GM23248 (cell line): ENCODE data around the gene KCTD1.

Experiments used
- EZH2 ChIP-seq: fragments of 200-600 bp; sonication (generic); IDR thresholded peaks from 2 replicates; pipeline ENCODE4 v1.6.1; 2018; ENCODE audit warnings: antibody characterized with exemption, mild to moderate bottlenecking; ENCODE audit not compliant: insufficient read depth, poor library complexity, severe bottlenecking
- EZH2phosphoT487 ChIP-seq: fragments of 200-600 bp; sonication (generic); IDR thresholded peaks from 2 replicates; pipeline ENCODE4 v1.6.1; 2018; ENCODE audit warnings: antibody characterized with exemption, moderate library complexity, mild to moderate bottlenecking, low read depth; ENCODE audit not compliant: insufficient read depth

GRCh38 chr18:26483633-26484032 lies 64.7 kb downstream of the KCTD1 start:
- TF ChIP-seq EZH2 (no peak), EZH2phosphoT487 (no peak)
